ENCODE data around the gene SIK2.

Gene SIK2

GRCh38 chr11:111589886-111590499 lies 12.3 kb upstream of the SIK2 start:
- Histone ChIP-seq H2AFZ (ENCODE audit: low read depth, low read length) (no peak overlapping the region), H3K9ac (ENCODE audit: low read depth, low read length) (no peak overlapping the region), H3K4me3 (ENCODE audit: low read depth in 1 of 2, low read length in 2 of 2) (no peak overlapping the region), H4K20me1 (ENCODE audit: insufficient read depth, low read length) (no peaks in the 10 kb centered on the region), H3K79me2 (ENCODE audit: insufficient read depth, low read length) (no peaks in the 10 kb centered on the region), H3K27ac (ENCODE audit: low read length) (no peak overlapping the region), H3K4me2 (ENCODE audit: insufficient read depth, low read length) (no peak overlapping the region), H3K9me3 (ENCODE audit: insufficient read depth, low read length, severe bottlenecking) (no peaks in the 10 kb centered on the region), H3K36me3 (ENCODE audit: insufficient read depth, low read length) (no peaks in the 10 kb centered on the region), H3K27me3 (ENCODE audit: insufficient read depth, low read length, poor library complexity) (peaks cover 9% of the 10 kb centered on the region), H3K4me1 (ENCODE audit: insufficient read depth, low read length) (no peaks in the 10 kb centered on the region)
- no peak for DNase-seq
- no peak for TF ChIP-seq CTCF (IDR thresholded peaks at IDR 0.05; ENCODE audit: borderline replicate concordance, extremely low read depth, low read length, poor library complexity, severe bottlenecking)
- TF ChIP-seq EZH2 (IDR thresholded peaks at IDR 0.05; ENCODE audit: borderline replicate concordance, low read depth, low read length, severe bottlenecking): no peak
- no peak for ATAC-seq (ENCODE audit: insufficient read depth, low read depth)

- no peaks in the 10 kb centered on the region for H3K9me3 ChIP-seq (ENCODE audit: insufficient read depth, low read length, severe bottlenecking)
- H2AFZ ChIP-seq (ENCODE audit: low read depth, low read length): no peak overlapping the region
- no peak for TF ChIP-seq EZH2 (IDR thresholded peaks at IDR 0.05; ENCODE audit: borderline replicate concordance, low read depth, low read length, severe bottlenecking)
- no peak for TF ChIP-seq CTCF (IDR thresholded peaks at IDR 0.05; ENCODE audit: borderline replicate concordance, extremely low read depth, low read length, poor library complexity, severe bottlenecking)
- H3K27ac ChIP-seq (ENCODE audit: low read length): no peak overlapping the region
- H3K36me3 ChIP-seq (ENCODE audit: insufficient read depth, low read length): no peaks in the 10 kb centered on the region
- no peak overlapping the region for H3K4me2 ChIP-seq (ENCODE audit: insufficient read depth, low read length)
- DNase-seq: no peak
- H3K9ac ChIP-seq (ENCODE audit: low read depth, low read length): no peak overlapping the region
- peak; percentile 24; the same call in 1 of the 3 replicates for ATAC-seq (ENCODE audit: insufficient read depth, low read depth)
- H3K4me1 ChIP-seq (ENCODE audit: insufficient read depth, low read length): no peaks in the 10 kb centered on the region
- H3K27me3 ChIP-seq (ENCODE audit: insufficient read depth, low read length, poor library complexity): peaks cover 9% of the 10 kb centered on the region
- no peaks in the 10 kb centered on the region for H4K20me1 ChIP-seq (ENCODE audit: insufficient read depth, low read length)
- no peaks in the 10 kb centered on the region for H3K79me2 ChIP-seq (ENCODE audit: insufficient read depth, low read length)
- H3K4me3 ChIP-seq (ENCODE audit: low read depth in 1 of 2, low read length in 2 of 2): no peak overlapping the region
Measured at GRCh38 chr11:111591187-111591960, 10.9 kb upstream of the SIK2 start.

GRCh38 chr11:111592491-111592890 lies 9.8 kb upstream of the SIK2 start:
- H3K9ac ChIP-seq (ENCODE audit: low read depth, low read length): no peak overlapping the region
- H3K4me1 ChIP-seq (ENCODE audit: insufficient read depth, low read length): no peaks in the 10 kb centered on the region
- no peaks in the 10 kb centered on the region for H3K36me3 ChIP-seq (ENCODE audit: insufficient read depth, low read length)
- H3K79me2 ChIP-seq (ENCODE audit: insufficient read depth, low read length): no peaks in the 10 kb centered on the region
- H3K27ac ChIP-seq (ENCODE audit: low read length): no peak overlapping the region
- ATAC-seq (ENCODE audit: insufficient read depth, low read depth): no peak
- no peak overlapping the region for H3K4me2 ChIP-seq (ENCODE audit: insufficient read depth, low read length)
- DNase-seq: no peak
- H4K20me1 ChIP-seq (ENCODE audit: insufficient read depth, low read length): no peaks in the 10 kb centered on the region
- no peak overlapping the region for H2AFZ ChIP-seq (ENCODE audit: low read depth, low read length)
- H3K4me3 ChIP-seq (ENCODE audit: low read depth in 1 of 2, low read length in 2 of 2): no peak overlapping the region
- H3K27me3 ChIP-seq (ENCODE audit: insufficient read depth, low read length, poor library complexity): peaks cover 9% of the 10 kb centered on the region
- no peaks in the 10 kb centered on the region for H3K9me3 ChIP-seq (ENCODE audit: insufficient read depth, low read length, severe bottlenecking)
- TF ChIP-seq EZH2 (IDR thresholded peaks at IDR 0.05; ENCODE audit: borderline replicate concordance, low read depth, low read length, severe bottlenecking) (no peak), CTCF (IDR thresholded peaks at IDR 0.05; ENCODE audit: borderline replicate concordance, extremely low read depth, low read length, poor library complexity, severe bottlenecking) (no peak)

Data from DND-41 (cell line).